ENCODE data around the gene NADK2. TPM values are rescaled to one million over a fixed set of nuclear protein-coding genes. Genes with fewer than 3 reads are reported as not detected.

NADK2 gene
- total and polyA plus RNA-seq, 2 donors (not counting 1 experiment from before 2014, with no cell fraction given): 11.6 to 26.9 TPM

DNA sequence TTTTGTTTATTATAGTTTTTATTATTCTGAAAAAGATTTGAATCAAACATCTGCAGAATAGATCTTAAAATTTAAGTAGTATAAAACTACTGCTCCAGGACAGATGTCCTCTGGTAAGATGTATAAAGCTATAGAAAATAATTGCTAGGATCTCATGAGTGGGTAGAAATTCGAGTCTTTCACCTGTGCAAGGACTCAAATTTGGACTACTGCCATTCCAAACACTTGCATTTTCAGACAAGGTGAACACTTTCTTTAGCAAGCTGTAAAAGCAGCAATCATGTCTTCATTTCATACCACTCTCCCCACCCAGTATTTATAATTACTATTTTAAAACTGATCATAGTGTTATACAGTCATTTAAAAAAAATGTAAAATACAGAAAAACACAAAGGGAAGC, 69.1 kb downstream of the NADK2 start:
- H3K4me2 ChIP-seq (ENCODE audit: extremely low read depth, insufficient read depth, low read length): no peak overlapping the region
- no peak overlapping the region for H2AFZ ChIP-seq (ENCODE audit: low read length)
- H3K27ac ChIP-seq (ENCODE audit: insufficient read depth, low read length): no peak overlapping the region
- DNase-seq (ENCODE audit: low read depth in 2 of 2): no peak
- TF ChIP-seq EZH2 (IDR thresholded peaks at IDR 0.05; ENCODE audit: low read length, missing control alignments): no peak
- TF ChIP-seq, protein P1, sequence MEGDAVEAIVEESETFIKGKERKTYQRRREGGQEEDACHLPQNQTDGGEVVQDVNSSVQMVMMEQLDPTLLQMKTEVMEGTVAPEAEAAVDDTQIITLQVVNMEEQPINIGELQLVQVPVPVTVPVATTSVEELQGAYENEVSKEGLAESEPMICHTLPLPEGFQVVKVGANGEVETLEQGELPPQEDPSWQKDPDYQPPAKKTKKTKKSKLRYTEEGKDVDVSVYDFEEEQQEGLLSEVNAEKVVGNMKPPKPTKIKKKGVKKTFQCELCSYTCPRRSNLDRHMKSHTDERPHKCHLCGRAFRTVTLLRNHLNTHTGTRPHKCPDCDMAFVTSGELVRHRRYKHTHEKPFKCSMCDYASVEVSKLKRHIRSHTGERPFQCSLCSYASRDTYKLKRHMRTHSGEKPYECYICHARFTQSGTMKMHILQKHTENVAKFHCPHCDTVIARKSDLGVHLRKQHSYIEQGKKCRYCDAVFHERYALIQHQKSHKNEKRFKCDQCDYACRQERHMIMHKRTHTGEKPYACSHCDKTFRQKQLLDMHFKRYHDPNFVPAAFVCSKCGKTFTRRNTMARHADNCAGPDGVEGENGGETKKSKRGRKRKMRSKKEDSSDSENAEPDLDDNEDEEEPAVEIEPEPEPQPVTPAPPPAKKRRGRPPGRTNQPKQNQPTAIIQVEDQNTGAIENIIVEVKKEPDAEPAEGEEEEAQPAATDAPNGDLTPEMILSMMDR (conservative IDR thresholded peaks at IDR 0.05 in 1 of 2, IDR thresholded peaks at IDR 0.05 in 1 of 2; ENCODE audit: low read depth in 1 of 2, low read length in 2 of 2): no peak
- H3K4me1 ChIP-seq (ENCODE audit: control insufficient read depth, extremely low read depth, insufficient read depth, low read length): no peaks in the 10 kb centered on the region
- H3K36me3 ChIP-seq (ENCODE audit: control insufficient read depth, insufficient read depth, low read length): peaks cover 2% of the 10 kb centered on the region
- H4K20me1 ChIP-seq (ENCODE audit: control insufficient read depth, extremely low read depth, insufficient read depth, low read length): no peaks in the 10 kb centered on the region
- H3K79me2 ChIP-seq (ENCODE audit: control insufficient read depth, insufficient read depth, low read length): no peaks in the 10 kb centered on the region
- H3K9ac ChIP-seq (ENCODE audit: insufficient read depth, low read length): no peak overlapping the region
- no peaks in the 10 kb centered on the region for H3K27me3 ChIP-seq (ENCODE audit: control insufficient read depth, insufficient read depth, low read length)
- no peak overlapping the region for H3K4me3 ChIP-seq (replicated peaks in 1 of 4; ENCODE audit: control extremely low read depth in 1 of 4, insufficient read depth in 1 of 4, low read depth in 3 of 4, low read length in 4 of 4)
- H3K9me3 ChIP-seq (ENCODE audit: control insufficient read depth, insufficient read depth, low read depth, low read length): no peaks in the 10 kb centered on the region

DNA sequence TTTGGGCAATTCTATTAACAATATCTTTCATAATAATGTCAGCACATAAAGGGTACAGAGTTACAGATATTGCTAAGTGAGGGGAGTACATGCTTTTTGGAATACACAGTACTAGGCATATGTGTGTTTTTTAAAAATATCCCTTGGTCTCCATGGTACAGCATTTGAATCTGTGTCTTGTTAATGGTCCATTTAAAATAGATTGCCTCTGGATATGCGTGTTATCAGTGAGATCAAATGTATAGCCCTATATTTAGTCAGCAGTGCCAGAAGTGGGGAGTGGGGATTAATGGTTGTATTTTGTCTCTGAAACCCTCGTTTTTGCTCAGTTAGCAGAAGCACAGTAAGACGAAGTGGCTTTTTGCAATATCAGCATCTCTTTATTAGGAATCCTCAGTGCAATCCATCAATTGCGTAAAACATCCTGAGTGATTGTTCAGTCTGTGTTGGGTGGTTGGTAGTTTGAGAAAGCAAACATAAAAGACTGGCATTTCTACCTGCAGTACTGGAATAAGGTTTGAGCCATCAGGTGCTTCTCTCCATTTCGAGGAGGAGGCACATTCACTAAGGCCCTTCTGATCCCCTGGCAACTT, 70.8 kb downstream of the NADK2 start:
- Histone ChIP-seq H3K9me3 (ENCODE audit: control insufficient read depth, insufficient read depth, low read depth, low read length) (no peaks in the 10 kb centered on the region), H3K27ac (ENCODE audit: insufficient read depth, low read length) (no peak overlapping the region), H4K20me1 (ENCODE audit: control insufficient read depth, extremely low read depth, insufficient read depth, low read length) (no peaks in the 10 kb centered on the region), H3K79me2 (ENCODE audit: control insufficient read depth, insufficient read depth, low read length) (no peaks in the 10 kb centered on the region), H3K36me3 (ENCODE audit: control insufficient read depth, insufficient read depth, low read length) (peaks cover 2% of the 10 kb centered on the region), H2AFZ (ENCODE audit: low read length) (no peak overlapping the region), H3K4me2 (ENCODE audit: extremely low read depth, insufficient read depth, low read length) (no peak overlapping the region), H3K4me3 (replicated peaks in 1 of 4; ENCODE audit: control extremely low read depth in 1 of 4, insufficient read depth in 1 of 4, low read depth in 3 of 4, low read length in 4 of 4) (no peak overlapping the region), H3K27me3 (ENCODE audit: control insufficient read depth, insufficient read depth, low read length) (no peaks in the 10 kb centered on the region), H3K4me1 (ENCODE audit: control insufficient read depth, extremely low read depth, insufficient read depth, low read length) (no peaks in the 10 kb centered on the region), H3K9ac (ENCODE audit: insufficient read depth, low read length) (no peak overlapping the region)
- TF ChIP-seq, protein P1 (conservative IDR thresholded peaks at IDR 0.05 in 1 of 2, IDR thresholded peaks at IDR 0.05 in 1 of 2; ENCODE audit: low read depth in 1 of 2, low read length in 2 of 2): no peak
- no peak for TF ChIP-seq EZH2 (IDR thresholded peaks at IDR 0.05; ENCODE audit: low read length, missing control alignments)
- DNase-seq (ENCODE audit: low read depth in 2 of 2): no peak

DNA sequence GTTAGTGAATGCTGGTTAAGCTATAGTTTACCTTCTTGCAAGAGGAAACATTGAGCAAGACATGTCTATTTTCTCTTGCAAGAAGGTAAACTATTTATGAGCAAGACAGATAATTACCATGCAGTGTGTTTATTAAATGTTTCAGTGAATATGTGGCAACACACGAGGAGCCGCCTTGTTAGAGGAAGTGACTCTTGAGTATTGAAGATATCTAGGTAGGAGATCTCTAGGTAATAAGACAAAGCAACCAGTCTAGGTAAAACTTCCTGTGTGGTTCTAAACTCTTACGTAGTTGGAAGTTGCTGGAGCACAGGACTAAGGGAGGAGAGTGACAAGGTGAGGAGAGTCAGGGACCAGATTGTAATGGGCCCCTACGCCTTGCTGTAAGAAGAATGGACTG, 73.0 kb downstream of the NADK2 start:
- no peaks in the 10 kb centered on the region for H4K20me1 ChIP-seq (ENCODE audit: control insufficient read depth, extremely low read depth, insufficient read depth, low read length)
- TF ChIP-seq, protein P1 (conservative IDR thresholded peaks at IDR 0.05 in 1 of 2, IDR thresholded peaks at IDR 0.05 in 1 of 2; ENCODE audit: low read depth in 1 of 2, low read length in 2 of 2): no peak
- TF ChIP-seq EZH2 (IDR thresholded peaks at IDR 0.05; ENCODE audit: low read length, missing control alignments): no peak
- H3K27ac ChIP-seq (ENCODE audit: insufficient read depth, low read length): no peak overlapping the region
- H3K9ac ChIP-seq (ENCODE audit: insufficient read depth, low read length): no peak overlapping the region
- H3K9me3 ChIP-seq (ENCODE audit: control insufficient read depth, insufficient read depth, low read depth, low read length): no peaks in the 10 kb centered on the region
- no peak overlapping the region for H3K4me2 ChIP-seq (ENCODE audit: extremely low read depth, insufficient read depth, low read length)
- H3K4me1 ChIP-seq (ENCODE audit: control insufficient read depth, extremely low read depth, insufficient read depth, low read length): no peaks in the 10 kb centered on the region
- peaks cover 9% of the 10 kb centered on the region for H3K36me3 ChIP-seq (ENCODE audit: control insufficient read depth, insufficient read depth, low read length)
- no peak overlapping the region for H3K4me3 ChIP-seq (replicated peaks in 1 of 4; ENCODE audit: control extremely low read depth in 1 of 4, insufficient read depth in 1 of 4, low read depth in 3 of 4, low read length in 4 of 4)
- H3K27me3 ChIP-seq (ENCODE audit: control insufficient read depth, insufficient read depth, low read length): no peaks in the 10 kb centered on the region
- H3K79me2 ChIP-seq (ENCODE audit: control insufficient read depth, insufficient read depth, low read length): peaks cover 2% of the 10 kb centered on the region
- no peak for DNase-seq (ENCODE audit: low read depth in 2 of 2)
- no peak overlapping the region for H2AFZ ChIP-seq (ENCODE audit: low read length)
